ENCODE results near the gene NFATC3. TPM values are rescaled to one million over a fixed set of nuclear protein-coding genes. Genes with fewer than 3 reads are reported as not detected.

NFATC3 gene
- total and polyA plus RNA-seq, 7 donors, result 9.8 to 53.5 (median 42.7) TPM

DNA sequence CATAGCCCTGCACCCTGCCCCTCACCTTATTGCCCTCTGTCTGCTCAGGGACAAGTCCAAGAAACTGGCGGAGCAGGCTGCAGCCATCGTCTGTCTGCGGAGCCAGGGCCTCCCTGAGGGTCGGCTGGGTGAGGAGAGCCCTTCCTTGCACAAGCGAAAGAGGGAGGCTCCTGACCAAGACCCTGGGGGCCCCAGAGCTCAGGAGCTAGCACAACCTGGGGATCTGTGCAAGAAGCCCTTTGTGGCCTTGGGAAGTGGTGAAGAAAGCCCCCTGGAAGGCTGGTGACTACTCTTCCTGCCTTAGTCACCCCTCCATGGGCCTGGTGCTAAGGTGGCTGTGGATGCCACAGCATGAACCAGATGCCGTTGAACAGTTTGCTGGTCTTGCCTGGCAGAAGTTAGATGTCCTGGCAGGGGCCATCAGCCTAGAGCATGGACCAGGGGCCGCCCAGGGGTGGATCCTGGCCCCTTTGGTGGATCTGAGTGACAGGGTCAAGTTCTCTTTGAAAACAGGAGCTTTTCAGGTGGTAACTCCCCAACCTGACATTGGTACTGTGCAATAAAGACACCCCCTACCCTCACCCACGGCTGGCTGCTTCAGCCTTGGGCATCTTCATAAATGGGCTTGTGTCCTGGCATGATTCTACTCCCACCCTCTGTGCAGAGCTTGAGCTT lies 6.3 kb upstream of the NFATC3 start:
- Histone ChIP-seq H3K36me3 (ENCODE audit: insufficient read depth in 1 of 2, low read depth in 1 of 2) (peaks cover 0 to 34% of the 10 kb centered on the region in 2 donors), H3K27me3 (ENCODE audit: insufficient read depth in 3 of 3, low read length in 2 of 3) (no peaks in the 10 kb centered on the region), H3K4me1 (peaks cover 49% of the 10 kb centered on the region), H3K27ac (peak overlapping the region; percentile 69), H3K9me3 (no peaks in the 10 kb centered on the region), H3K4me3 (no peak overlapping the region)
- no peak for ATAC-seq
- WGBS, 3 donors, result 91 to 97% (median 92%) methylated on average over 8 of the region's 8 CpGs
- TF ChIP-seq CTCF (IDR thresholded peaks at IDR 0.05), result no peak
- DNase-seq, result no peak
- intact Hi-C loops (cut with DNase I), result loop anchor here in 1 of 2 donors (10.0 kb wide), 1 partner anchor 236 kb away; the partner anchor contains the start of genes PRMT7 and SLC7A6OS

GRCh38 chr16:68079376-68079625 lies 5.9 kb upstream of the NFATC3 start:
- Histone ChIP-seq H3K4me3 (no peak overlapping the region), H3K27me3 (ENCODE audit: insufficient read depth in 3 of 3, low read length in 2 of 3) (no peaks in the 10 kb centered on the region), H3K36me3 (ENCODE audit: insufficient read depth in 1 of 2, low read depth in 1 of 2) (peaks cover 0 to 30% of the 10 kb centered on the region in 2 donors), H3K27ac (peak overlapping the region; percentile 69), H3K4me1 (peaks cover 53% of the 10 kb centered on the region), H3K9me3 (no peaks in the 10 kb centered on the region)
- no peak for ATAC-seq
- intact Hi-C loops (cut with DNase I), result loop anchor here in 1 of 2 donors (10.0 kb wide), 1 partner anchor 236 kb away; the partner anchor contains the start of genes PRMT7 and SLC7A6OS
- DNase-seq, result no peak
- TF ChIP-seq CTCF (IDR thresholded peaks at IDR 0.05), result no peak

DNA sequence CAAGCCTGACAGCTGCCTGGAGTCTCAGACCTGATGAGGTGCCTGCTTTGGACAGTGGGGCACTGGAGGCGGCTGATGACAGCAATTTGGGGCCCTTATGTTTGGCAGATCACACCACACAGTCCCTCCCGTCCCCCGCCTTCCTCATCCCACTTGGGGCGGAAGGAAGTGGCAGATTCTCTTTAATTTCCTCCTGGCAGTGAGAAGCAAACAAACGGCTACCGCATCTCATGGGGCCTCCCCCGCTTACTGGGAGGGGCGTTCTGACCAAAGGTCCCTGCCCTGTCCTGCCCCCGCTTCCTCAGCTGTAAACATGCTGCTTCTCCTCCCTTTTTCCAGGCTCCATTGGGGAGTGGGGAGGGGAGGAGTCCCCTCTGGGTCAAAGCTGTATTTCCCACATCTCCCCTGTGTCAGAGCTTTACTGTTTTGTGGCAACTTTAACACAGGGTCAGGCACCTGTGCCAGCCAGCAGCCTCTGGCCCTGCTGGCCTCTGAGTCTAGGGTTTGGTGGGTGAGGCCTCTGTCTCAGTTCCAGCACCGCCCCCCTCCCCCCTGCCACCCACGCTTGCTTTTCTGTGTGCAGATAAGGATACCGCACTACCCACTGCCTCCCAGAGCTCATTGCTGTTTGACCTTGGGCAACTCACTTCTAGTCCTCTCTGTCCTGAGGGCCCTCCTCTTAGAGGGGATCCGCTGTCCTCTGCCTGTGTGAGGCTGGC lies 5.4 kb upstream of the NFATC3 start:
- peak in 2 of 4 donors; percentile 6 to 9 for ATAC-seq
- Histone ChIP-seq H3K27me3 (ENCODE audit: insufficient read depth in 3 of 3, low read length in 2 of 3) (no peaks in the 10 kb centered on the region), H3K9me3 (no peaks in the 10 kb centered on the region), H3K4me3 (no peak overlapping the region), H3K27ac (peak overlapping the region; percentile 69), H3K36me3 (ENCODE audit: insufficient read depth in 1 of 2, low read depth in 1 of 2) (peaks cover 0 to 25% of the 10 kb centered on the region in 2 donors), H3K4me1 (peaks cover 56% of the 10 kb centered on the region)
- intact Hi-C loops (cut with DNase I), result loop anchor here in 1 of 2 donors (10.0 kb wide), 1 partner anchor 235 kb away; the partner anchor contains the start of genes PRMT7 and SLC7A6OS
- peak; percentile 77 to 84 for DNase-seq
- no peak for TF ChIP-seq CTCF (IDR thresholded peaks at IDR 0.05)
- 57 to 72% (median 68%) methylated on average over 13 of the region's 13 CpGs for whole genome bisulfite sequencing, 3 donors

- no peak for TF ChIP-seq CTCF (IDR thresholded peaks at IDR 0.05)
- Histone ChIP-seq H3K9me3 (no peaks in the 10 kb centered on the region), H3K4me3 (no peak overlapping the region), H3K27me3 (ENCODE audit: insufficient read depth in 3 of 3, low read length in 2 of 3) (no peaks in the 10 kb centered on the region), H3K4me1 (peaks cover 45% of the 10 kb centered on the region), H3K36me3 (ENCODE audit: insufficient read depth in 1 of 2, low read depth in 1 of 2) (peaks cover 0 to 13% of the 10 kb centered on the region in 2 donors), H3K27ac (peak overlapping the region; percentile 90)
- DNase-seq, result no peak
- intact Hi-C loops (cut with DNase I), result no loop called here
- ATAC-seq, result no peak
Observed at GRCh38 chr16:68081861-68082628, 3.1 kb upstream of the NFATC3 start.

Data from psoas muscle (tissue), 8 donors.